Measurements from ENCODE around the gene CCDC93.

GRCh38 chr2:117961201-117961600 lies 52.7 kb downstream of the CCDC93 start:
- TF ChIP-seq CTCF (IDR thresholded peaks at IDR 0.05) (no peak), POLR2A (IDR thresholded peaks at IDR 0.05) (no peak), POLR2AphosphoS5 (IDR thresholded peaks at IDR 0.05) (no peak), EP300 (IDR thresholded peaks at IDR 0.05; ENCODE audit: low read depth) (no peak)
